Upper lobe of left lung (tissue), 6 donors: ENCODE data around the gene SFMBT2. TPM values are rescaled to one million over a fixed set of nuclear protein-coding genes. Genes with fewer than 3 reads are reported as not detected.

Experiments
- ATAC-seq, 2 donors: fragments of 200-7000 bp; cut with Tn5 transposase; one replicate each; pipeline ENCODE4 v1.9.1; 2022; ENCODE audit warnings: mild to moderate bottlenecking in 2 of 2, moderate library complexity in 2 of 2; ENCODE audit not compliant: low FRiP score in 2 of 2
- DNase-seq, 2 donors: peaks; one replicate each; pipeline ENCODE4 v3.0.0-alpha.2; 2019 to 2020
- H3K27ac ChIP-seq, 4 donors: fragments of 200-600 bp; sonication (generic); one replicate each; pipeline ENCODE4 v1.5.1; 2016 to 2019
- H3K27me3 ChIP-seq, 4 donors: fragments of 200-600 bp; sonication (generic); one replicate each; pipeline ENCODE4 v1.5.1; 2017 to 2019
- H3K36me3 ChIP-seq, 4 donors: fragments of 200-600 bp; sonication (generic); one replicate each; pipeline ENCODE4 v1.5.1; 2016 to 2019
- H3K4me1 ChIP-seq, 4 donors: fragments of 200-600 bp; sonication (generic); one replicate each; pipeline ENCODE4 v1.5.1; 2018 to 2019
- H3K4me3 ChIP-seq, 4 donors: fragments of 200-600 bp; sonication (generic); one replicate each; pipeline ENCODE4 v1.5.1; 2017 to 2019; ENCODE audit warnings: mild to moderate bottlenecking in 2 of 4, moderate library complexity in 1 of 4
- H3K9me3 ChIP-seq, 4 donors: fragments of 200-600 bp; sonication (generic); one replicate each; pipeline ENCODE4 v1.5.1; 2018 to 2019
- CTCF ChIP-seq, 6 experiments: fragments of 450-650 bp in 4 of 6; fragments of 200-600 bp in 2 of 6; sonication (generic) in 2 of 6; IDR thresholded peaks; one replicate each; pipeline ENCODE4 v1.5.1; 2016 to 2019; ENCODE audit warnings: antibody characterized with exemption in 6 of 6
- EP300 ChIP-seq, 4 donors: sonication (generic); formaldehyde crosslinking; IDR thresholded peaks; one replicate each; pipeline ENCODE4 v1.5.1; 2017; ENCODE audit warnings: antibody characterized with exemption in 4 of 4, control low read depth in 2 of 4
- POLR2A ChIP-seq, 4 donors: fragments of 450-650 bp; IDR thresholded peaks; one replicate each; pipeline ENCODE4 v1.5.1; 2016 to 2017; ENCODE audit warnings: antibody characterized with exemption in 4 of 4, mild to moderate bottlenecking in 2 of 4
- POLR2AphosphoS5 ChIP-seq, 2 donors: sonication (generic); formaldehyde crosslinking; IDR thresholded peaks; one replicate each; pipeline ENCODE4 v1.5.1; 2017; ENCODE audit warnings: antibody characterized with exemption in 2 of 2
- WGBS, 2 donors: methylation state at CpG; one replicate each; pipeline ENCODE4 v1.1.5; 2017 to 2018; 5-methylcytosine and 5-hydroxymethylcytosine counted together
- total RNA-seq, 6 donors: library from RNA; depleted of rRNA in 4 of 6; stranded (reverse); fragments of >200 nt in 4 of 6; gene quantifications; one replicate each; pipeline versions ENCODE4 v1.1.0 to v1.2.1, GENCODE V29; 2016 to 2021
- donor health status: DM: no; HTN: no; CAD: no; lungs with moderate emphysema.
- donor health status: DM: no; HTN: yes; CAD: no; lungs with severe emphysema.

Gene SFMBT2
- total RNA-seq, 6 donors from 2014 or later = 6.2 to 14.6 (median 10.2) TPM

DNA sequence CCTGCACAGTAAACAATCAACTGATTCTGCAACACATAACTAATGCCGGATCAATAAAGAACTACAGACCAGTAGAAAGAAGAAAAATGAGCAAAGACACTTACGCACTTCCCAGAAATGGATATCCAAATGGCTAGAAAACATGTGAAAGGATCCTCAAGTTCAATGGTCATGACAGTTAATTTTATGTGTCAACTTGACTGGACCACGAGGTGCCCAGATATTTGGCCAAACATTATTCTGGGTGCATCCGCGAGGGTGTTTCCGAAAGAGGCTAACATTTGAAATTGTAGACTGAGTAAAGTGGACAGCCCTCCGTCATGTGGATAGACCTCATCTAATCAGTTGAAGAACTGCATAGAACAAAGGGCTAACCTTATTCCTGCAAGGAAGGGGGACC lies 102.0 kb downstream of the SFMBT2 start:
- ATAC-seq (no peak), DNase-seq (no peak)
- Histone ChIP-seq H3K27me3 (no peaks in the 10 kb centered on the region), H3K4me1 (peaks cover 0 to 13% (median 0%) of the 10 kb centered on the region in 4 donors), H3K27ac (no peak overlapping the region), H3K36me3 (no peaks in the 10 kb centered on the region), H3K4me3 (no peak overlapping the region), H3K9me3 (no peaks in the 10 kb centered on the region)
- 98% methylated on average over 7 of the region's 7 CpGs for WGBS, 2 donors
- TF ChIP-seq EP300 (IDR thresholded peaks at IDR 0.05) (no peak), POLR2A (IDR thresholded peaks at IDR 0.05) (no peak), POLR2AphosphoS5 (IDR thresholded peaks at IDR 0.05) (no peak), CTCF (IDR thresholded peaks at IDR 0.05) (no peak)

DNA sequence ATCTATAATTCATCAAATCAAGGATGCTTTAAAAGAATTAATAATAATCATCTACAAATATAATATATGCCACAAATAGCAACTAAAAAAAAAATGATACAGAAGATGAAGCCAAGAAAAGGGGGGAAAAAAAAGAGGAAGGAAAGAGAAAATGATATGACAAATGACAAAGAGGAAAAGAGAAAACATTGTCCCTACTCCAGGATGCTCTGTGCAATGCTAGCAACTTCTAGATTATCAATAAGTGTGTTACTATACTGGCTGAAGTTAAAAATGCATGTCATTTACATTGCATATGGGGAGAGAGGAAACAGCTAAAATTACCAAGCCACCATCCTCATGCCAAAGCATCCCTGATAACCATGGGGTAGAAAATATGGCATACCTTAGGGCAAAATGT lies 104.2 kb downstream of the SFMBT2 start:
- DNase-seq = no peak
- no peak for TF ChIP-seq POLR2A (IDR thresholded peaks at IDR 0.05)
- TF ChIP-seq CTCF (IDR thresholded peaks at IDR 0.05) = no peak
- no peak overlapping the region for H3K27ac ChIP-seq

GRCh38 chr10:7306147-7306546 lies 104.7 kb downstream of the SFMBT2 start:
- ATAC-seq (no peak), DNase-seq (no peak)
- Histone ChIP-seq H3K27me3 (no peaks in the 10 kb centered on the region), H3K4me3 (no peak overlapping the region), H3K4me1 (peaks cover 0 to 13% (median 1%) of the 10 kb centered on the region in 4 donors), H3K9me3 (no peaks in the 10 kb centered on the region), H3K36me3 (no peaks in the 10 kb centered on the region), H3K27ac (no peak overlapping the region)
- TF ChIP-seq POLR2AphosphoS5 (IDR thresholded peaks at IDR 0.05) (no peak), CTCF (IDR thresholded peaks at IDR 0.05) (no peak), POLR2A (IDR thresholded peaks at IDR 0.05) (no peak), EP300 (IDR thresholded peaks at IDR 0.05) (no peak)
- WGBS, 2 donors = 62 to 63% methylated on average over 9 of the region's 9 CpGs

More for the DNA sequence above, 104.2 kb downstream of the SFMBT2 start:
- ATAC-seq = no peak
- no peaks in the 10 kb centered on the region for H3K9me3 ChIP-seq
- no peaks in the 10 kb centered on the region for H3K27me3 ChIP-seq
- H3K4me1 ChIP-seq = peaks cover 0 to 13% (median 0%) of the 10 kb centered on the region in 4 donors
- no peaks in the 10 kb centered on the region for H3K36me3 ChIP-seq
- H3K4me3 ChIP-seq = no peak overlapping the region

DNA sequence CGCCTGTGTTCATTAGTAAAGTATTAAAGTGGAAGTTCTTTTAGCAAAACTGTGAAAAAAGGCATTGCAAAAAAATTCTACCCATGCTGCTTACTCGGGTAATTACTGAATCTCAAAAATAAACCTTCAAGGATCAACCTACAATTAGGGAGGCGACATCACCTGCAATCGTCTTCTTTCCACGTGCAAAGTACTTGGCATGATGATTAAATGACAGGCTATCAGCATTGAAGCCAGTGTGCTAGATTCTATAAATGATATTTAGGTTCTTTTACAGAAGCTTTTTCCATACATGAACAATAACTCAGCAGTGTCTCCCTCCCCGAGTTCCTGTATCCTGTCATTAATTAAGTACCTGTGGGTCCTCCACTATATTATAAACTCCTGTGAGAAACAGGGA lies 105.8 kb downstream of the SFMBT2 start:
- WGBS, 2 donors = 86 to 88% methylated on average over 6 of the region's 6 CpGs
- Histone ChIP-seq H3K4me3 (no peak overlapping the region), H3K36me3 (no peaks in the 10 kb centered on the region), H3K27ac (no peak overlapping the region), H3K27me3 (no peaks in the 10 kb centered on the region), H3K4me1 (peaks cover 0 to 13% (median 2%) of the 10 kb centered on the region in 4 donors), H3K9me3 (no peaks in the 10 kb centered on the region)
- TF ChIP-seq EP300 (IDR thresholded peaks at IDR 0.05) = no peak
- TF ChIP-seq POLR2A (IDR thresholded peaks at IDR 0.05) = no peak
- TF ChIP-seq CTCF (IDR thresholded peaks at IDR 0.05) = no peak
- TF ChIP-seq POLR2AphosphoS5 (IDR thresholded peaks at IDR 0.05) = no peak
- no peak for DNase-seq
- ATAC-seq = no peak

GRCh38 chr10:7304110-7304509 lies 106.7 kb downstream of the SFMBT2 start:
- DNase-seq (no peak), ATAC-seq (no peak)
- peaks cover 0 to 13% (median 2%) of the 10 kb centered on the region in 4 donors for H3K4me1 ChIP-seq
- no peaks in the 10 kb centered on the region for H3K36me3 ChIP-seq
- H3K9me3 ChIP-seq = no peaks in the 10 kb centered on the region
- no peak overlapping the region for H3K4me3 ChIP-seq
- WGBS, 2 donors = 96 to 98% methylated on average over 4 of the region's 4 CpGs
- H3K27me3 ChIP-seq = no peaks in the 10 kb centered on the region
- TF ChIP-seq EP300 (IDR thresholded peaks at IDR 0.05) (no peak), POLR2A (IDR thresholded peaks at IDR 0.05) (no peak), POLR2AphosphoS5 (IDR thresholded peaks at IDR 0.05) (no peak), CTCF (IDR thresholded peaks at IDR 0.05) (no peak)
- no peak overlapping the region for H3K27ac ChIP-seq
